SK-N-SH (cell line): ENCODE results near the gene DHRSX. TPM values are rescaled to one million over a fixed set of nuclear protein-coding genes. Genes with fewer than 3 reads are reported as not detected.

Experiments used
- CTCF ChIA-PET: fragments of 300-600, 350-600 bp; formaldehyde crosslinking; extraction: SDS; loops from one replicate; lab custom pipeline; 2021; lab: Yijun Ruan, JAX
- POLR2A ChIA-PET: fragments of 350-600 bp; sonication (Branson Sonifier 250); formaldehyde crosslinking; extraction: SDS; loops from one replicate; lab custom pipeline; 2020; ENCODE audit warnings: antibody characterized with exemption, inconsistent platforms; lab: Yijun Ruan, JAX
- DNase-seq: peaks from one replicate; pipeline ENCODE4 v3.0.0; 2012
- H2AFZ ChIP-seq: fragments of 200-600 bp; sonication (generic); 2 replicates; pipeline ENCODE4 v1.8.1; 2016; ENCODE audit warnings: antibody characterized with exemption, mild to moderate bottlenecking, low read depth
- H3F3A ChIP-seq: fragments of 200-600 bp; sonication (generic); replicated peaks from 2 replicates; pipeline ENCODE3; 2016; ENCODE audit warnings: antibody characterized with exemption, mild to moderate bottlenecking; ENCODE audit not compliant: insufficient read depth
- H3K27ac ChIP-seq, 2 experiments: fragments of 200-500 bp in 1 of 2; fragments of 200-600 bp in 1 of 2; sonication (Bioruptor generic) in 1 of 2; sonication (generic), shearing (Covaris generic) in 1 of 2; 2 replicates each; pipeline versions ENCODE4 v1.5.1 to v1.6.1; 2014 to 2016; ENCODE audit warnings: low read depth in 2 of 2, inconsistent platforms in 1 of 2, low read length in 1 of 2, mild to moderate bottlenecking in 1 of 2, mixed read lengths in 1 of 2
- H3K27me3 ChIP-seq: fragments of 200-600 bp; sonication (generic), shearing (Covaris generic); 2 replicates; pipeline ENCODE4 v1.6.1; 2016; ENCODE audit warnings: mixed run types; ENCODE audit not compliant: insufficient read depth
- H3K36me3 ChIP-seq, 2 experiments: fragments of 200-500 bp in 1 of 2; fragments of 200-600 bp in 1 of 2; sonication (Bioruptor generic) in 1 of 2; sonication (generic) in 1 of 2; replicated peaks in 1 of 2; 2 replicates each; pipeline versions ENCODE3 to v1.5.1; 2014 to 2016; ENCODE audit warnings: low read length in 1 of 2, mild to moderate bottlenecking in 1 of 2; ENCODE audit not compliant: insufficient read depth in 2 of 2, control insufficient read depth in 1 of 2
- H3K4me1 ChIP-seq, 2 experiments: fragments of 200-500 bp in 1 of 2; fragments of 200-600 bp in 1 of 2; sonication (Bioruptor generic) in 1 of 2; sonication (generic), shearing (Covaris generic) in 1 of 2; 2 replicates each; pipeline versions ENCODE4 v1.5.1 to v1.6.1; 2014 to 2016; ENCODE audit warnings: low read depth in 1 of 2, low read length in 1 of 2, mixed run types in 1 of 2; ENCODE audit not compliant: insufficient read depth in 2 of 2, control insufficient read depth in 1 of 2
- H3K4me2 ChIP-seq: fragments of 200-600 bp; sonication (generic), shearing (Covaris generic); 2 replicates; pipeline ENCODE4 v1.6.1; 2017; ENCODE audit warnings: mixed run types
- H3K4me3 ChIP-seq, 2 experiments: fragments of 200-500 bp in 1 of 2; fragments of 200-600 bp in 1 of 2; sonication (Bioruptor generic) in 1 of 2; sonication (generic), shearing (Covaris generic) in 1 of 2; 2 replicates each; pipeline versions ENCODE4 v1.5.1 to v1.8.1; 2014 to 2016; ENCODE audit warnings: low read depth in 2 of 2, inconsistent platforms in 1 of 2, low read length in 1 of 2, mild to moderate bottlenecking in 1 of 2, mixed read lengths in 1 of 2, moderate library complexity in 1 of 2
- H3K79me2 ChIP-seq: fragments of 200-600 bp; sonication (generic); 2 replicates; pipeline ENCODE4 v1.8.1; 2017; ENCODE audit warnings: mild to moderate bottlenecking; ENCODE audit not compliant: insufficient read depth
- H3K9ac ChIP-seq: fragments of 200-600 bp; sonication (generic); 2 replicates; pipeline ENCODE4 v1.6.1; 2017; ENCODE audit warnings: mixed run types
- H3K9me2 ChIP-seq: fragments of 200-600 bp; sonication (generic); 2 replicates; pipeline ENCODE4 v1.6.1; 2017; ENCODE audit warnings: mixed run types
- H3K9me3 ChIP-seq: fragments of 200-600 bp; sonication (generic); 2 replicates; pipeline ENCODE4 v1.6.1; 2017; ENCODE audit warnings: mixed run types, mild to moderate bottlenecking, moderate library complexity
- H4K20me1 ChIP-seq: fragments of 200-600 bp; sonication (generic); 2 replicates; pipeline ENCODE4 v1.6.1; 2017; ENCODE audit warnings: mild to moderate bottlenecking, mixed run types; ENCODE audit not compliant: insufficient read depth
- ELF1 ChIP-seq: IDR thresholded peaks from 2 replicates; pipeline ENCODE4 v1.4.0; 2012
- FOSL2 ChIP-seq: IDR thresholded peaks from 2 replicates; pipeline ENCODE4 v1.4.0; 2012; ENCODE audit warnings: low read depth, mild to moderate bottlenecking, moderate library complexity, borderline replicate concordance
- GATA2 ChIP-seq: sonication (generic); formaldehyde crosslinking; IDR thresholded peaks from 2 replicates; pipeline ENCODE4 v1.5.0; 2020; ENCODE audit warnings: mild to moderate bottlenecking, missing genetic modification reagents
- IRF3 ChIP-seq: fragments of 150-350 bp; IDR thresholded peaks from 2 replicates; pipeline ENCODE4 v1.6.1; 2016; ENCODE audit warnings: mild to moderate bottlenecking, low read depth, low read length
- JUND ChIP-seq: IDR thresholded peaks from 2 replicates; pipeline ENCODE4 v1.4.0; 2012
- NFIC ChIP-seq: IDR thresholded peaks from 2 replicates; pipeline ENCODE4 v1.4.0; 2012; ENCODE audit warnings: borderline replicate concordance
- REST ChIP-seq: IDR thresholded peaks from 2 replicates; pipeline ENCODE4 v1.6.1; 2012; ENCODE audit warnings: mild to moderate bottlenecking, low read depth, low read length, moderate library complexity
- SMC3 ChIP-seq: IDR thresholded peaks from 2 replicates; pipeline ENCODE4 v1.6.1; 2012; ENCODE audit warnings: low read depth, low read length, improper control_type of control experiment
- WGBS: methylation state at CpG from one replicate; pipeline ENCODE4 v1.1.6; 2017; ENCODE audit warnings: low lambda C conversion rate; 5-methylcytosine and 5-hydroxymethylcytosine counted together
- polyA plus RNA-seq, 3 experiments: library from polyadenylated mRNA; depleted of rRNA; stranded (reverse); fragments of >200 nt; gene quantifications; 2 replicates each; pipeline ENCODE4 v1.2.3, GENCODE V29; 2012

DHRSX gene
- polyA plus RNA-seq, 1 of the 3 experiments (the other 2 are of a cell fraction) = 34.3 TPM

- no peak for TF ChIP-seq IRF3
- no peak for TF ChIP-seq ELF1
- no peak for TF ChIP-seq NFIC
- no peak for TF ChIP-seq REST
Observed at GRCh38 chrX:2542826-2543521, 42.2 kb upstream of the DHRSX start (continued).

GRCh38 chrX:2541603-2542002 is 40.8 kb upstream of the DHRSX start:
- Histone ChIP-seq H2AFZ (no peak overlapping the region), H3K27me3 (peaks cover 35% of the 10 kb centered on the region; the same call in 1 of the 2 replicates), H3F3A (no peaks in the 10 kb centered on the region), H3K27ac (no peak overlapping the region), H3K4me3 (no peak overlapping the region), H3K9me2 (no peaks in the 10 kb centered on the region), H4K20me1 (no peaks in the 10 kb centered on the region), H3K4me2 (no peak overlapping the region), H3K4me1 (no peaks in the 10 kb centered on the region), H3K9me3 (no peaks in the 10 kb centered on the region), H3K79me2 (no peaks in the 10 kb centered on the region), H3K36me3 (no peaks in the 10 kb centered on the region), H3K9ac (no peak overlapping the region)
- POLR2A ChIA-PET = no interaction called here
- no peak for TF ChIP-seq FOSL2
- no peak for TF ChIP-seq SMC3
- no peak for TF ChIP-seq GATA2 (CRISPR knock-in tag)
- no peak for TF ChIP-seq REST
- TF ChIP-seq JUND = no peak
- DNase-seq = no peak
- CTCF ChIA-PET = no interaction called here
- 50% methylated on average over 8 of the region's 8 CpGs for WGBS
